GM13977 (cell line): Measurements from ENCODE around the gene IRS1.

ENCODE experiments used
- DNase-seq: peaks from one replicate; pipeline ENCODE4 v3.0.0; 2012; ENCODE audit warnings: low spot score
- CTCF ChIP-seq: IDR thresholded peaks from 2 replicates; pipeline ENCODE4 v1.5.1; 2012; ENCODE audit warnings: mild to moderate bottlenecking, control low read depth; ENCODE audit not compliant: insufficient read depth; ENCODE audit errors: extremely low read depth, missing control alignments
- in situ Hi-C: fragments of 300-500 bp; cut with MboI; formaldehyde crosslinking; loops from one replicate; pipeline ENCODE4 v1.12.0; 2022; ENCODE audit warnings: low sequenced_read_pairs, low pct_unique_long_range_greater_than_20kb, mixed read lengths, inconsistent platforms; ENCODE audit not compliant: unreplicated experiment

IRS1 gene

GRCh38 chr2:226701052-226701451 lies 98.6 kb downstream of the IRS1 start:
- in situ Hi-C loops: no loop called here
- TF ChIP-seq CTCF: no peak
- DNase-seq: no peak

- no peak for DNase-seq
- in situ Hi-C loops: no loop called here
- TF ChIP-seq CTCF: no peak
Observed at GRCh38 chr2:226699321-226699720, 100.3 kb downstream of the IRS1 start.

GRCh38 chr2:226698671-226699070 lies 100.9 kb downstream of the IRS1 start:
- in situ Hi-C loops: no loop called here
- TF ChIP-seq CTCF: no peak
- DNase-seq: no peak

GRCh38 chr2:226694586-226695284 lies 104.9 kb downstream of the IRS1 start:
- no peak for DNase-seq
- no peak for TF ChIP-seq CTCF

GRCh38 chr2:226694149-226694548 lies 105.5 kb downstream of the IRS1 start:
- DNase-seq: no peak
- in situ Hi-C loops: no loop called here
- no peak for TF ChIP-seq CTCF

More at GRCh38 chr2:226694586-226695284, 104.9 kb downstream of the IRS1 start:
- in situ Hi-C loops: no loop called here

- in situ Hi-C loops: no loop called here
- DNase-seq: no peak
- no peak for TF ChIP-seq CTCF
Observed at GRCh38 chr2:226693521-226693920, 106.1 kb downstream of the IRS1 start.

GRCh38 chr2:226692521-226693126 lies 107.0 kb downstream of the IRS1 start:
- DNase-seq: no peak
- in situ Hi-C loops: no loop called here
- TF ChIP-seq CTCF: no peak
